Cardiac septum (tissue), 1 donor: ENCODE results near the gene ARHGAP24. TPM values are rescaled to one million over a fixed set of nuclear protein-coding genes. Genes with fewer than 3 reads are reported as not detected.

Experiments used
- DNase-seq: peaks from one replicate; pipeline ENCODE4 v3.0.0-alpha.2; 2020; ENCODE audit warnings: low spot score
- intact Hi-C: fragments of 100-400 bp; cut with DNase I; formaldehyde crosslinking; loops from one replicate; pipeline ENCODE4 v1.14.0; 2022
- total RNA-seq: library from RNA; stranded (reverse); fragmentation: NEBNext Ultra II Directional; extraction: Animal tissue kit (Norgen Biotek cat#: 25700); gene quantifications from one replicate; pipeline ENCODE4 v1.2.1, GENCODE V29; 2021
- donor health status: DM: no; HTN: no; CAD: no.

ARHGAP24 gene
- total RNA-seq, 1 donor from 2014 or later = 60.1 TPM

- intact Hi-C loops = no loop called here
- DNase-seq = no peak
These were observed 91.0 kb downstream of the ARHGAP24 start for GRCh38 chr4:85565761-85566480.

DNA sequence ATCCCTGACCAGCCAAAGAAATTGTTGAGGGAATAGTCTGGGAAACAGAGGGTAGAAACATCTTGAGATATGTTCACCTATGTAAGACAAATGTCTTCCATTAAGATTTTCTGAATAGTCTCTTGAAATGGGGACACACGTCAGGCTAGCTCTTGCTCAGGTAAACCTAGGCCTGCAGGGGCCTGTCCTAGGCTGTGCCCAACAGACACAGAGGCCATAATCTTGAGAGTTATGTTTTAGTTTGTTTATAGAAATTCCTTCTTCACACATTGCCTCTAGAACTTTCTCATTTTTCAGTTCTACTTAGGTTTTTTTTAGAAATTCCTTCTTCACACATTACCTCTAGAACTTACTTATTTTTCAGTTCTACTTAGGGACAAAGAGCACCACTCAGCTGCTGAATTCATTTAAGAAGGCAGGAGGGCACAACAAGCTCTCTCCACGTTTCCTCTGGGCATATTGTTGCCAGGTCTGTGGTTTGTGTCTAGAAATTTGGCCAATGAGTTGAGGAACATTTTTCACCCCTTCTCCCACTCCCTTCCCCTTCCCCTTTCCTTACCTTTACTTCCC is 94.9 kb downstream of the ARHGAP24 start:
- intact Hi-C loops = no loop called here
- DNase-seq = no peak

GRCh38 chr4:85570388-85570787 is 95.4 kb downstream of the ARHGAP24 start:
- DNase-seq = no peak
- intact Hi-C loops = no loop called here

- DNase-seq = no peak
- intact Hi-C loops = no loop called here
These were observed 96.1 kb downstream of the ARHGAP24 start for GRCh38 chr4:85571008-85571407.

DNA sequence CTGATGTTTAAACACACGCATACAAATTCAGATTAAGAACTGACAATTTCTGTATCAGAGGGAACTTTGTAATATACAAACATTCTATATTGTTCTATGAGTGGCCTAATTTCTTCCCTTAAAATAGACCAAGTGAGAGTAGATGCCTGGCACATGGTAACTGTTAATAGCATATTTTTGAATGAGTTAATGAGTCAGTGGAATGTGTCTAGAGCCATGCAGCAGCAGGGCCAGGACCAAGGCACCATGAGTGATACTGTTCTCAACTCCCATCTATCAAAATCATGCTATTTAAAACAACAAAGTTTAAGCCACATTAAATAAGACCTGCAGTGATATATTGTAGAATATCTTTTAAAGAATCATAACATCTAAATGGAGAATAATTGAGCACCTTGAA is 98.3 kb downstream of the ARHGAP24 start:
- intact Hi-C loops = no loop called here
- DNase-seq = no peak

- intact Hi-C loops = no loop called here
- DNase-seq = no peak
These were observed 102.4 kb downstream of the ARHGAP24 start for GRCh38 chr4:85577307-85577706.

- DNase-seq = no peak
- intact Hi-C loops = no loop called here
These were observed 105.0 kb downstream of the ARHGAP24 start for GRCh38 chr4:85579942-85580341.

- DNase-seq = no peak
- intact Hi-C loops = no loop called here
These were observed 105.5 kb downstream of the ARHGAP24 start for GRCh38 chr4:85580489-85580888.

GRCh38 chr4:85587952-85588351 is 113.0 kb downstream of the ARHGAP24 start:
- intact Hi-C loops = no loop called here
- DNase-seq = no peak

- intact Hi-C loops = no loop called here
- DNase-seq = no peak
These were observed 116.6 kb downstream of the ARHGAP24 start for GRCh38 chr4:85591406-85592098.

GRCh38 chr4:85595098-85595775 is 120.3 kb downstream of the ARHGAP24 start:
- DNase-seq = no peak
- intact Hi-C loops = loop anchor here (5.0 kb wide), 3 partner anchors 73 to 147 kb away; partner anchors contain the start of gene ARHGAP24

DNA sequence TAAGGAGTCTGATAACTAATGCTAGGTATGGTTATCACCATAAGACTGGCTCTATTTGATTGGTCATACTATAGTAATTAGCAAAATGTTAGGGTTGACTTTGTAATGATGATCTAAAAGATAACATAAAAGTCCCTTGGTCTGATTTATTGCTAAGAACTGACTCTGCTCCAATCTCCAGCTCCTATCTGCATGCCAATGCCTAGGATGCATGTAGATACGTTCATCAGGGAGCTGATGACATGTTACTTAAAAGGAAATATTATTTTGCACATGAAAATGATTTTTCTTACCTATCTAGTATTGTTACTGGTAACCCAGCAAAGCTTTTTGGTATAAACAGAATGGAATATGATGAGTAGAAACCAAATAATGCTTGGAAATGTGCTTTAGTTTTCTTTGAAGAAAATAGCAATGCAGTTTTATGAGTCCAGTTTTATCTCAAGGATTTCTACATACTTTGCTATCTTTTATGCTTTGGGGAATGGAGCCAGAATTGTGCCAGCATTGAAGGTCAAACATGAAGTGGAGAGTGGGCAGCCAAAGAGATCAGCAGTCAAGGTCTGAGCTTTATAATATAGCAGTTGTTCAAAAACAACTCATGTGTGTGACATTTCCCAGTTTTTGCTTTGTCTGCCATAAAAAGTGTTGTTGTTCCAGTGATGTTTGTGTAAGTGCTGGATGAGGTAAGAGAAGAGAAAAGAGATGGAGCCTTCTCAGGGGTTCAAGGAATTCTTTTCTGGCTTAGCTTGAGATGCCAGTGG is 121.0 kb downstream of the ARHGAP24 start:
- DNase-seq = no peak
- intact Hi-C loops = loop anchor here (5.0 kb wide), 3 partner anchors 74 to 146 kb away; partner anchors contain the start of gene ARHGAP24

DNA sequence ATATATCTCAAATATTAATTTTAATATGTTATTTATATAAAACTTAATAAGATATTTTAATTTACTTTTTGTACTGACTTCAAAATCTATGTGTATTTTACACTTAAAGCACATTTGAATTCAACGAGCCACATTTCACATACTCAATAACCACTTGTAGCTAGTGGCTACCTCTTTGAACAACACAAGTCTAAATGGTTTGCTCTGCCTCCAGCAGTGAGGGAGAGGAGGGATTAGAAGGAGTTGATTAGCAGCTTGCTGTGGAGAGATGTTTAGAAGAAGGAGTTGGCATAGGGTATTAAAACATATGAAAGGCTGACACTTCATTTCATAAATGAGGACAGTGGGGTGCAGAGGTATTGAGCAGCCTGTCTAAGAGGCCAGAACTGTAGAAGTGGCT is 124.0 kb downstream of the ARHGAP24 start:
- no peak for DNase-seq
- intact Hi-C loops = loop anchor here (5.0 kb wide), 3 partner anchors 77 to 143 kb away; partner anchors contain the start of gene ARHGAP24

GRCh38 chr4:85600501-85600900 is 125.6 kb downstream of the ARHGAP24 start:
- intact Hi-C loops = no loop called here

GRCh38 chr4:85603437-85604336 is 128.7 kb downstream of the ARHGAP24 start:
- intact Hi-C loops = no loop called here
- DNase-seq = no peak

More at GRCh38 chr4:85600501-85600900, 125.6 kb downstream of the ARHGAP24 start:
- DNase-seq = no peak

DNA sequence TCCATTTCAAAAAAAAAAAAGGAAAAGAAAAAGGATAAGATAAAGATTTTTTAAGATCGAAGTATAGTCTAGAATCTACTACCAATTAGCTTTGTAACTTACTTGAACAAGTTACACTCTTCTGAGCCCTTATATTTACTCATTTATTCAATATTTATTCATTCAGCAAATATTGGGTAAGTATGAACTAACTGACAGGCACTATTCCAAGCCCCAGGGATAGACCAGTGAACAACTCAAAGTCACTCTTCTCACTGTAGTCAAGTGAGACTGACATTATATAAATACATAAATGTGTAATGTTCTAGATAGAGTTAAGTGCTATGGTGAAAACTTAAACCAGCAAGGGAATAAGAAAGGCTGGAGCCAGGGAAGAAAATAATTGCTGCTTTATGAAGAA is 131.6 kb downstream of the ARHGAP24 start:
- no peak for DNase-seq
- intact Hi-C loops = no loop called here

- intact Hi-C loops = no loop called here
These were observed 132.7 kb downstream of the ARHGAP24 start for GRCh38 chr4:85607624-85608023.

GRCh38 chr4:85610450-85610849 is 135.5 kb downstream of the ARHGAP24 start:
- no peak for DNase-seq
- intact Hi-C loops = no loop called here

More at GRCh38 chr4:85607624-85608023, 132.7 kb downstream of the ARHGAP24 start:
- DNase-seq = no peak
